ENCODE measurements around the gene SFXN5. TPM values are rescaled to one million over a fixed set of nuclear protein-coding genes. Genes with fewer than 3 reads are reported as not detected.
"Not testable (repeated sequence)": the region's sequence is repeated elsewhere in the genome, so short reads cannot be mapped to it uniquely, and the experiment has no call there.

The SFXN5 gene
- total RNA-seq, 1 donor from 2014 or later, result 20.2 TPM

DNA sequence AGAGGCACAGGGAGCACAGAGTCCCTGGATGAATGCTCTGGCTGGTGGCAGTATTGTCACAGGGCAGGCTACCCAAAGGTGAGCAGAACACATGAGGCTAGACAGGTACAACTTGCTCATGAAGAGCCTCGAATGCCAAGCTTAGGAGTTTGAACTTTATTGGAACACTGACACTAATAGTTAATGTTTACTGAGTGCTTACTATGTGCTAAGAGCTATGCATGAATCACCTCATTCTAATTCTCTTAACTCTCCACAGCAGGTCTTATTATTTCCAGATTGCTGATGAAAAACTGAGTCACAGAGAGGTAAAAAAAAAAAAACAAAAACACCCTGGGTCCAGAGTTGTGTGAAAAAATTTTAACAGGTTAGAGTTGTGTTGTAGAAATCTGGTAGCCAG is 160.3 kb downstream of the SFXN5 start:
- TF ChIP-seq, protein P1, sequence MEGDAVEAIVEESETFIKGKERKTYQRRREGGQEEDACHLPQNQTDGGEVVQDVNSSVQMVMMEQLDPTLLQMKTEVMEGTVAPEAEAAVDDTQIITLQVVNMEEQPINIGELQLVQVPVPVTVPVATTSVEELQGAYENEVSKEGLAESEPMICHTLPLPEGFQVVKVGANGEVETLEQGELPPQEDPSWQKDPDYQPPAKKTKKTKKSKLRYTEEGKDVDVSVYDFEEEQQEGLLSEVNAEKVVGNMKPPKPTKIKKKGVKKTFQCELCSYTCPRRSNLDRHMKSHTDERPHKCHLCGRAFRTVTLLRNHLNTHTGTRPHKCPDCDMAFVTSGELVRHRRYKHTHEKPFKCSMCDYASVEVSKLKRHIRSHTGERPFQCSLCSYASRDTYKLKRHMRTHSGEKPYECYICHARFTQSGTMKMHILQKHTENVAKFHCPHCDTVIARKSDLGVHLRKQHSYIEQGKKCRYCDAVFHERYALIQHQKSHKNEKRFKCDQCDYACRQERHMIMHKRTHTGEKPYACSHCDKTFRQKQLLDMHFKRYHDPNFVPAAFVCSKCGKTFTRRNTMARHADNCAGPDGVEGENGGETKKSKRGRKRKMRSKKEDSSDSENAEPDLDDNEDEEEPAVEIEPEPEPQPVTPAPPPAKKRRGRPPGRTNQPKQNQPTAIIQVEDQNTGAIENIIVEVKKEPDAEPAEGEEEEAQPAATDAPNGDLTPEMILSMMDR (IDR thresholded peaks at IDR 0.05; ENCODE audit: unreplicated experiment), result no peak
- peaks cover 2% of the 10 kb centered on the region for H3K9me3 Mint-ChIP-seq
- no peaks in the 10 kb centered on the region for H3K36me3 Mint-ChIP-seq
- H3K4me1 Mint-ChIP-seq, result peaks cover 6% of the 10 kb centered on the region
- no peak for DNase-seq (ENCODE audit: low spot score in 2 of 2, unreplicated experiment in 2 of 2)
- H3K27ac Mint-ChIP-seq, result no peak overlapping the region
- H3K4me3 Mint-ChIP-seq, result no peak overlapping the region
- H3K27me3 Mint-ChIP-seq (ENCODE audit: low read depth), result peaks cover 95% of the 10 kb centered on the region

DNA sequence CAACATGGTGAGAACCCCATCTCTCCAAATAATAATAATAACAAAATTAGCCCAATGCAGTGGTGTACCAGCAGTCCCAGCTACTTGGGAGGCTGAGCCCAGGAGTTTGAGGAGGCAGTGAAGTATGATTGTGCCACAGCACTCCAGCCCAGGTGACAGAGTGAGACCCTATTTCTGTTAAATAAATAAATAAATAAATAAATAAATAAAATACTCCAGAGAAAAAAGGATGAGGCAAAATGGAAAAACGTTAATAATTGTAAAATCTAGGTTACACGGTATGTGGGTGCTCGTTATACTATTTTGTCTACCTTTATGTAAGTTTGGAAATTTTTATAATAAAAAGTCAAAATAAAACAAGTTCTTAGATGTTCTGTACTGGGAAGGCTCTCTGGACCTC is 162.8 kb downstream of the SFXN5 start:
- H3K27me3 Mint-ChIP-seq (ENCODE audit: low read depth), result peaks cover 96% of the 10 kb centered on the region
- TF ChIP-seq, protein P1 (IDR thresholded peaks at IDR 0.05; ENCODE audit: unreplicated experiment), result no peak
- no peak overlapping the region for H3K27ac Mint-ChIP-seq
- peaks cover 6% of the 10 kb centered on the region for H3K9me3 Mint-ChIP-seq
- H3K4me1 Mint-ChIP-seq, result no peaks in the 10 kb centered on the region
- no peak overlapping the region for H3K4me3 Mint-ChIP-seq
- no peak for DNase-seq (ENCODE audit: low spot score in 2 of 2, unreplicated experiment in 2 of 2)
- no peaks in the 10 kb centered on the region for H3K36me3 Mint-ChIP-seq

DNA sequence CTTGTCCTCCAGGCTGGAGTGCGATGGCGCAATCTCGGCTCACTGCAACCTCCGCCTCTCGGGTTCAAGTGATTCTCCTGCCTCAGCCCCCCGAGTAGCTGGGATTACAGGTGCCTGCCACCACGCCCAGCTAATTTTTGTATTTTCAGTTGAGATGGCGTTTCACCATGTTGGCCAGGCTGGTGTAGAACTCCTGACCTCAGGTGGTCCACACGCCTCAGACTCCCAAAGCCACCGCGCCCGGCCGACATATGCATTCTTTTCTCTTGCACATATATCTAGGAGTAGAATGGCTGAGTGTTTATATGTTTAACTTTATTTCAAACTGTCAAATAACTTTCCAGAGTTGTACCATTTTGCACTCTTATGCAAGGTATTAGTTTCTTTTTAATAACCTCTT is 164.1 kb downstream of the SFXN5 start:
- not testable (repeated sequence) for H3K36me3 Mint-ChIP-seq; H3K9me3 Mint-ChIP-seq; H3K27ac Mint-ChIP-seq; H3K4me3 Mint-ChIP-seq; H3K4me1 Mint-ChIP-seq; DNase-seq (ENCODE audit: low spot score in 2 of 2, unreplicated experiment in 2 of 2)
- H3K27me3 Mint-ChIP-seq (ENCODE audit: low read depth), result peaks cover 97% of the 10 kb centered on the region

DNA sequence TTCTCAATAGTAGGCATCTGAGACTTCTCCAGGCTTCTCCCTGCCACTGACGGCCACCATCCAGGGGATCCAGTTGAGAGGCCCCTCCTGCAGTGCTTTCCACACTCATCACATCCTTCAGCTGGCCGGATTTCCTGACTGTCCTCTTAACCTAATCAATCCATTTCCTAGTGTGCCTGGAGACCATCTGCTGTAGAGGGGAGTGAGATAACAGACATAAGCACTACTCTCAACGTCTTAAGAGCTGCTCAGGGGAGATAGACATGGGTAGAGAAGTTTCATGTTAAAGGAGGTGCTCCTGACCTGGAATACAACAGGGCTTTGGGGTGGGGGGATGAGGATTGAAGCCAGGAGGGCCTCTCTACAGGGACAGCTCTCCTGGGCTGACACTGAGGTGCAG is 170.1 kb downstream of the SFXN5 start:
- peaks cover 4% of the 10 kb centered on the region for H3K4me1 Mint-ChIP-seq
- TF ChIP-seq, protein P1 (IDR thresholded peaks at IDR 0.05; ENCODE audit: unreplicated experiment), result no peak
- H3K27ac Mint-ChIP-seq, result no peak overlapping the region
- peaks cover 96% of the 10 kb centered on the region for H3K27me3 Mint-ChIP-seq (ENCODE audit: low read depth)
- peaks cover 9% of the 10 kb centered on the region for H3K9me3 Mint-ChIP-seq
- H3K4me3 Mint-ChIP-seq, result no peak overlapping the region
- no peaks in the 10 kb centered on the region for H3K36me3 Mint-ChIP-seq
- DNase-seq (ENCODE audit: low spot score in 2 of 2, unreplicated experiment in 2 of 2), result no peak

DNA sequence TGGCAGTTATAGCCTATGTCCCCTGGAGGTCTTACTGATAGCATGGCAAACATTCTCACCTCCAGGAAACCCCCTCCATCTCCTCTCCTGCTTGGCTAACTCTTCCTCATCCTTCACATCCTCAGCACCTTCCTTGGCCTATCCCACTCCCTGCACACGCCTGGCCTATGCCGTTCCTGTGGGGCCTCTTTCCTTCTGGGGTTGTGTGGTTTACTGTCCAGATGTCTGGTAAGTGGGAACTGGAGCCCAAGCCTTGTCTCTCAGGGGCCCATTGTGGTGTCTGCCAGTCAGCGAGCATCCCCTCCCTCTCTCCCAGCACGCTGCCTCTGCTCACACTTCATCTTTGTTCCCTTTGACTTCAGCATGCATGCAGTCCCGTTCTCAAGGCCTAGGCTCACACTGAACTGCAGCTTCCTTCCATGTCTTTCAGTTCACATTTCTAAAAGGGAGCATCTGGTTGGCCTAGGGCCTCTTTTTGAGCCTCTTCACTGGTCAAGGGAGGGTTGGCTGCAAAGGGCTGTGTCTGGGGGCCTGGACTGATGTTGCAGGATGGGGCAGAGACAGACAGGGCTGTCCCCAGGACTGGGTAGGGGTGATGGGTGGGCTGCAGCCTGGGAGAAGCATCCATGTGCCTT is 171.2 kb downstream of the SFXN5 start:
- TF ChIP-seq, protein P1 (IDR thresholded peaks at IDR 0.05; ENCODE audit: unreplicated experiment), result no peak
- DNase-seq (ENCODE audit: low spot score in 2 of 2, unreplicated experiment in 2 of 2), result no peak
- Mint-ChIP-seq H3K27me3 (ENCODE audit: low read depth) (peaks cover 93% of the 10 kb centered on the region), H3K4me3 (no peak overlapping the region), H3K4me1 (peaks cover 12% of the 10 kb centered on the region), H3K27ac (no peak overlapping the region), H3K9me3 (peaks cover 4% of the 10 kb centered on the region), H3K36me3 (no peaks in the 10 kb centered on the region)

DNA sequence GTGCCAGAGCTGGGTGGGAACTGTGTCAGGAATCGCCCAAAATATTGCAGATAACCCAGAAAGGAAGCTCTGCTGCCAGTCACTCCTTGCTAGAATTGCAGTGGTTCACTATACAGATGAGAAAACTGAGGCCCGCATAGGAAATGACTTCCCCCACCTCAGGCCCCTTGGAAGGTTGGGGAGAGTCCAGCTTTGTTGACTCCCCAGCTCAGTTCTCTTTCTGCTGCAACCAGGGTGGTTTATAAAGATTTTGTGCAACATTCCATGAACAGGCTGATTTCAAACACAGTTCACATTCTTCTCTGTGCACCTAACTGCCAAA is 173.0 kb downstream of the SFXN5 start:
- Mint-ChIP-seq H3K27ac (no peak overlapping the region), H3K36me3 (no peaks in the 10 kb centered on the region), H3K9me3 (peaks cover 4% of the 10 kb centered on the region), H3K27me3 (ENCODE audit: low read depth) (peaks cover 86% of the 10 kb centered on the region), H3K4me3 (no peak overlapping the region), H3K4me1 (peaks cover 12% of the 10 kb centered on the region)
- TF ChIP-seq, protein P1 (IDR thresholded peaks at IDR 0.05; ENCODE audit: unreplicated experiment), result no peak
- DNase-seq (ENCODE audit: low spot score in 2 of 2, unreplicated experiment in 2 of 2), result no peak
